Activated naive CD4-positive, alpha-beta T cell treated with anti-CD3 and anti-CD28 coated beads, Interleukin-2, amount 10 ng/mL, durations not matched to agents 7 days and 5 days (primary cell): ENCODE data around the gene C1orf116.

Experiments used
- CTCF ChIA-PET: fragments of 350-600 bp; sonication (Branson Sonifier 250); formaldehyde crosslinking; loops from one replicate; lab custom pipeline; 2021; ENCODE audit warnings: antibody characterized with exemption; lab: Charles Lee
- DNase-seq: peaks from one replicate; pipeline ENCODE4 v3.0.0-alpha.2; 2020
- H3K27ac Mint-ChIP-seq: one replicate; pipeline ENCODE4 v1.8.0; 2021; ENCODE audit warnings: mild to moderate bottlenecking, moderate library complexity, mixed read lengths
- H3K27me3 Mint-ChIP-seq: one replicate; pipeline ENCODE4 v1.8.0; 2021; ENCODE audit warnings: mild to moderate bottlenecking, mixed read lengths
- H3K36me3 Mint-ChIP-seq: one replicate; pipeline ENCODE4 v1.8.0; 2021; ENCODE audit warnings: mixed read lengths
- H3K4me1 Mint-ChIP-seq: one replicate; pipeline ENCODE4 v1.8.0; 2021; ENCODE audit warnings: mixed read lengths
- H3K4me3 Mint-ChIP-seq: one replicate; pipeline ENCODE4 v1.8.0; 2021; ENCODE audit warnings: mild to moderate bottlenecking, moderate library complexity, mixed read lengths
- H3K9me3 Mint-ChIP-seq: one replicate; pipeline ENCODE4 v1.8.0; 2021; ENCODE audit warnings: mixed read lengths

C1orf116 gene

DNA sequence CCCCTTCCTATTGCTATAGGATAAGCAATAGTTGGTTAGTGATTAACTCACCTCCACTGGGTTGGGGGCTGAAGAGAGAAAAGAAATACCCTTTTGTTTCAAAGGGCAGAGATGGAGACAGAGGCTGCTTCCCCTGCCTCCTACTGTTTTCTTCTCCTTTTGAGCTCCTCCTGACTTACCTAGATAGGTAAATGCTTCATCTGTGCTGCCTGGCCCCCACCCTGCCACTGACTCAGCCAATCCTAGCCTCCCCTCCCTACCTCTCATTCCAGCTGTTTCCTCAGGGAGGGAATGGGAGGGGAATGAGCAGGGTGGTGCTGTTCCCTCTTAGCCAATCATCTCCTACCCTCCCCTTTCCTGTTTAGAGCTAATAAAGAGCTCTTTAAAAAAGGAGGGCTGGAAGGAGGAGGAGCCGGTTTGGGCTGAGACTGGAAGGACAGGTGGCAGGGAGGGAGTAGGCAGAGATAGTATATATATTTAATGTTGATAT is at the start of gene C1orf116:
C1orf116 (minus strand) TSS at position 229 of the 490 bp plus-strand sequence. CDS start 5,158 bp downstream, outside the sequence.
- H3K36me3 Mint-ChIP-seq = no peaks in the 10 kb centered on the region
- no peak within 1 kb of the TSS for H3K27ac Mint-ChIP-seq
- H3K27me3 Mint-ChIP-seq = peaks cover 57% of the 10 kb centered on the region
- CTCF ChIA-PET = interaction anchor here (1.0 kb wide), 1 partner anchor 28 kb away, joined by 5 read pairs; no protein-coding TSS in a partner anchor
- H3K4me3 Mint-ChIP-seq = no peak within 1 kb of the TSS
- H3K9me3 Mint-ChIP-seq = no peaks in the 10 kb centered on the region
- DNase-seq = no peak
- peaks cover 2% of the 10 kb centered on the region for H3K4me1 Mint-ChIP-seq

DNA sequence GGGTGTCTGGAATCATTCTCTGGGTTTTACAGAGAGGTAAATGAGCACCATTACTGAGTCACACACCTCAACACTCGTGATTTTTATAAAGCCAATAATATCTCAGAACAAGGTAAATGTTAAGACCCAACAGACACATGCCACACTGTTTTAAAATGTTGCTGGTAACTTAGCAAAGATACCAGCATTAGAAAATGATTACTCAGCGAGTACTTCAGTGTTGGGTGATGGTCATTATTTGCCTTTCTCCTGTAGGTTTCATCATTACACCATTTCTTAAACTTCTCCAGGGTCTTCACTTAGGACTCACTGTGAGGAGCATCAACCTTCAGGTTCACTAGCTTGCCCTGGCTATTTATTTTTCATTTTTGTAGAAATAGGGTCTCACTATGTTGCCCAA is 49.2 kb upstream of the C1orf116 start:
- H3K27ac Mint-ChIP-seq = no peak overlapping the region
- H3K27me3 Mint-ChIP-seq = peaks cover 17% of the 10 kb centered on the region
- CTCF ChIA-PET = interaction anchor here (3.2 to 4.5 kb wide), 2 partner anchors 11 to 323 kb away, joined by 10 to 25 read pairs; no protein-coding TSS in a partner anchor
- no peaks in the 10 kb centered on the region for H3K9me3 Mint-ChIP-seq
- H3K4me1 Mint-ChIP-seq = peaks cover 17% of the 10 kb centered on the region
- no peak overlapping the region for H3K4me3 Mint-ChIP-seq
- DNase-seq = no peak
- no peaks in the 10 kb centered on the region for H3K36me3 Mint-ChIP-seq

DNA sequence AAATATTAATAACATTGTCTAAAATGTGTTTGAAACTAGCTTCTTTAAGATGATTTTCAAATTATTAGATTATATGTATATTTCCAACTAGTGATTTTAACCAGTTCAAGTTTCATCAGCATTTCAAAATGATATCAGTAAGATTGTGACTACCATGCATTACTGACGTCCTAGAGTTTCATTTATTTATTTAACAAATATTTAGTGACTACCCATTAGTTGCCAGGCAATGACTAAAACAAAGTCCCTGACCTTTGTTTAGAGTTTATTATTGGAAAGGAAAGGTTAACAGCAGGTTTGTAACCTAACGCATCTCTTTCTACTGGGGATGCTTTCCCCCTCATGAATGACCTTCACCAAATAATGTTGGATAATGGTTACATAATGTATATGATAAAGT is 48.5 kb upstream of the C1orf116 start:
- no peak overlapping the region for H3K27ac Mint-ChIP-seq
- peaks cover 16% of the 10 kb centered on the region for H3K27me3 Mint-ChIP-seq
- peaks cover 14% of the 10 kb centered on the region for H3K4me1 Mint-ChIP-seq
- no peaks in the 10 kb centered on the region for H3K36me3 Mint-ChIP-seq
- CTCF ChIA-PET = interaction anchor here (1.7 to 4.5 kb wide), 4 partner anchors 10 to 324 kb away, joined by 6 to 25 read pairs (median 15); no protein-coding TSS in a partner anchor
- DNase-seq = no peak
- H3K9me3 Mint-ChIP-seq = no peaks in the 10 kb centered on the region
- no peak overlapping the region for H3K4me3 Mint-ChIP-seq

DNA sequence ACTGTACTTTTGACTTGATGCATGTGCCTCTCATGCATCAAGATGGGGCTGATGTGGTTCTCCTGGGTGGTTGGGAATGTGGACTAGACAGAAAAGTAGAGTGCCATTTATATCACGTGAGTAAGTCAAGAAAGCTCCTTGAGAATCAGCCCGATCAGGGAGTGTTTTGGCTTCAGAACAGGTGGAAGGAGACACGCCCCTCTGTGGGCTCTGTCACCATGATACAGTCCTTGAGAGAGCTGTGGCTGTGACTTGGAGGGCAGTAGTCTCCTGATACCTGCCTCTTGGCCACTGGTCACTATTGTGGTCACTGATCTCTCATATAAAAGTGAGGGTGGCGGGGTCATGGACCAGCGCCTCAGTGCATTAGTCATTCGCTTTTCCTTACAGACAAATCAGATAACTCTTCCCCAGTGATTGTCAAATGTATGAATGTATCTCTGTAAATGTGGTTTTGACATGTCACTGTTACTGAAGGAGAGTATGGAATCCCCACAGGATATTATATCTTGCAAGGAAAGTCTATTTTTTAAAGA is 47.2 kb upstream of the C1orf116 start:
- peaks cover 8% of the 10 kb centered on the region for H3K4me1 Mint-ChIP-seq
- H3K36me3 Mint-ChIP-seq = no peaks in the 10 kb centered on the region
- H3K27ac Mint-ChIP-seq = no peak overlapping the region
- no peak for DNase-seq
- H3K27me3 Mint-ChIP-seq = peaks cover 15% of the 10 kb centered on the region
- H3K4me3 Mint-ChIP-seq = no peak overlapping the region
- CTCF ChIA-PET = interaction anchor here (0.6 to 4.5 kb wide), 11 partner anchors 9 to 452 kb away, joined by 3 to 25 read pairs (median 4); partner anchors contain the start of gene CD55
- no peaks in the 10 kb centered on the region for H3K9me3 Mint-ChIP-seq

DNA sequence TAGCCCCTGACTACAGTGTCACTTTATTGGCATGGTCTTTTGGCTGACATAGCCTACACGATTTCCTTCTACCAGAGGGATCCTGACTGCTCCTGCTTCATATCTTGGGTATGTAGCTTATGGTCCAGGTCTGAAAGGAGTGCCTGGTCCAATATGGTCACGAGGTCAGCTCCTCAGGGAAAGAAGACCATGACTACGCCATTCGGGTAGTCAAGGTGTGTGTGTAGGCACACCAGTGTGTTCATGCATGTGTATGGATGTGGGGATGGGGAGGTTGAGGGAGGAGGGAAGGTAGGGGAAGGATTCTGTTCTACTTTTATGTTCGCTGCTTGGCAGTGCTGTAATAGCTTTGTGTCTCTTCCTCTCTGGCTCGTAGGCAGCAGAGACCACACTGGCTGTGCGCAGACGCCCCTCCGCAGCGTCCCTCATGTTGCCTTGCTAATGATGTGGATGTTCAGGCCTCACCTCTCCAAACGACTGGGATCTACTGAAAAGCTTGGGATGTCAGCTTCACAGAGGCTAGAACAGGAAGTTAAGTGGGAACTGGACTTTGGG is 46.1 kb upstream of the C1orf116 start:
- CTCF ChIA-PET = interaction anchor here (0.9 to 4.5 kb wide), 8 partner anchors 8 to 326 kb away, joined by 3 to 25 read pairs (median 4); partner anchors contain the start of gene C4BPB
- H3K4me3 Mint-ChIP-seq = no peak overlapping the region
- no peaks in the 10 kb centered on the region for H3K9me3 Mint-ChIP-seq
- H3K36me3 Mint-ChIP-seq = no peaks in the 10 kb centered on the region
- peaks cover 3% of the 10 kb centered on the region for H3K4me1 Mint-ChIP-seq
- H3K27ac Mint-ChIP-seq = no peak overlapping the region
- peaks cover 16% of the 10 kb centered on the region for H3K27me3 Mint-ChIP-seq
- no peak for DNase-seq

DNA sequence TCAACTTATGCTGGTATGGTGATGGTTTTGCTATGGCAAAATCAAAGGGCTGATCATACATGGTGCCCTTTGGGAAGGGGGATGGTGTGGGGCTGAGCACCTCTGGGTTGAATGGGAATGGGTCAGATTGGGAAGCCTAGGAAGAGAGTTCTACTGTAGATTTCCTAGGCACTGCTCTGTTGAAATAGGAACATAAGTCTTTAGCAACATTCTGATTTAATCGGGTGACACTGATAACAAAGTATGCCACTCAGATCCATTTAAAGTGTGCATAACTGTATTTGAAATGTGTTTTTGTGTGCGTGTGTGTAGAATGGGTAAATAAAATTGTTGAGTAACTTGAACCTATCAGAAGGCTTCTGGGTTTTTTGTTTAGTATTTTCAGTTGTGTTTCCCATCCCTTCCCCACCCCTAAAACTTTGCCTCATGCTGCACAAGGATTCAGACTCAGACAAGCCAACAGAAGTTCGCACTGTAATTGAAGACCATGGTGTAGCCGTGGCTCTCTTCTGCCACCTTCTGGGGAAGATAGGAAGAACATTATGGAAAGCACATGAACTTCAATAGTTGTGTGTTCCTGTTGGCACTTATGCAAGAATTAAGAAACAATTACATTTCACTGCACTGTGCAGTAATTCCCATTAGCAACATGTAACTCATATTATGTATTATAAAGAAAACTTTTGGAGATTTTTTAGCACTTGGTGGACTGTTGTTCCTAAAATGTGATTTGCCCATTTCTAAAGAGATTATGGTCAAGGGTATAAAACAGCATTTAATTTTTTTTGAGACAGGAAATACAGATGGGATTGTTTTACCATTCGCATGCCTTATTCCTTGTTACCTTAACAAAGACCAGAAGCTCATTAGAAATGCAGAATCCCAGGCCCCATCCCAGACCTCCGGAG is 45.2 kb upstream of the C1orf116 start:
- peaks cover 5% of the 10 kb centered on the region for H3K4me1 Mint-ChIP-seq
- no peaks in the 10 kb centered on the region for H3K9me3 Mint-ChIP-seq
- DNase-seq = peak; percentile 78
- CTCF ChIA-PET = interaction anchor here (0.6 to 4.5 kb wide), 9 partner anchors 11 to 327 kb away, joined by 3 to 25 read pairs (median 5); partner anchors contain the start of genes C4BPB and PFKFB2
- peaks cover 2% of the 10 kb centered on the region for H3K36me3 Mint-ChIP-seq
- no peak overlapping the region for H3K4me3 Mint-ChIP-seq
- H3K27me3 Mint-ChIP-seq = peaks cover 15% of the 10 kb centered on the region
- H3K27ac Mint-ChIP-seq = no peak overlapping the region

DNA sequence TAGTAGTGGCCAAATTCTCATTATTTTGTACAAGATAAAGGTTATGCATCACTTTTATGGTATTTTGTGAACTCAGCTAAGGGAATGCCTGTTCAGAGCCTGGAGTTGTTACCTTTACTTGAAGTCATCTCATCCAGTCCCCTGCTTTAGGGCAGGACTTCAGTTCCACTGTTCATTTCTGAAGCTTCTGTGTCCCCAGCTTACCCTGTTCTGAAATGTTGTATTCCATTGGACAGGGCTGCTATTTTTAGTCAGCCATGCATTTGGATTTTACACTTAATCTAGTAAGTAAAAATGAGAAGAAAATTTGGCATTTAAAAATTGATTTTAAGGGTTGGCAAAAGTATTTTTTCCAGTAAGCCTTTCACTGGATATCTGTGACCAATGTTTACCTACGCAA is 44.5 kb upstream of the C1orf116 start:
- no peaks in the 10 kb centered on the region for H3K9me3 Mint-ChIP-seq
- H3K27ac Mint-ChIP-seq = no peak overlapping the region
- DNase-seq = no peak
- peaks cover 12% of the 10 kb centered on the region for H3K4me1 Mint-ChIP-seq
- H3K4me3 Mint-ChIP-seq = no peak overlapping the region
- peaks cover 2% of the 10 kb centered on the region for H3K36me3 Mint-ChIP-seq
- peaks cover 18% of the 10 kb centered on the region for H3K27me3 Mint-ChIP-seq
- CTCF ChIA-PET = interaction anchor here (0.6 to 2.6 kb wide), 8 partner anchors 17 to 168 kb away, joined by 3 to 12 read pairs (median 4); partner anchors contain the start of gene PFKFB2

DNA sequence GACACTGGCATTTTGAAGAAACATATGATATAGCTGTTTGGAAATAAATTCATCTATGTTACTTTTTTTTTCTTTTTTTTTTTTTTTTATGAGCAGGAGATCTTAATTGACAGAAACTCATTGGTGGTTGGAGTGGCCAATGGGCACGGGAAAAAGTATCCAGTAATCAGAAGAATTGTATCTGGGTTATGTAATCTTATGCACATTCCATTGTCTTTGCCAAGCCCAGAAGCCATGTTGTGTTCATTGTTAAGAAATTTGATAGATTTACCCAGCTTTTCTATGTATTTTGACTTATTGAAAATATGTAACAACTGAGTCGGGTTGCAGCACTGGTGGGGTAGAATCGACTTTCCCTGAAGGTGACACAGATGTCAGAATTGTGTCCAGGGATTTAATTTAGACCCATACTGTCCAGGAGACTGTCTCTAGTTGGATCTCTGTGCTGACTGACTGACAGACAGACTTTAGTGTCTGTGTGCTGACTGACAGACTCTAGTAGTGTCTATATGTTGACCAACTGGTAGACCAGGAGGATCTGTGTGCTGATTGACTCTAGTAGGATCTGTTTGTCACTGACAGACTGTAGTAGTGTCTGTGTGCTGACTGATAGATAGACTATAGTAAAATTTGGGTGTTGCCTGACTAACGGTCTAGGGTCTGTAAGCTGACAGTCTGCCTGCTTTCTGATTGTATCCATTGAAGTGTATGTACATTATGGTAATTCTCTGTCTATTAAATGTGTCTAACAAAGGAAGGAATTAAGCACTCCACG is 43.8 kb upstream of the C1orf116 start:
- H3K27ac Mint-ChIP-seq = no peak overlapping the region
- peaks cover 18% of the 10 kb centered on the region for H3K4me1 Mint-ChIP-seq
- H3K9me3 Mint-ChIP-seq = no peaks in the 10 kb centered on the region
- CTCF ChIA-PET = interaction anchor here (0.8 to 2.6 kb wide), 9 partner anchors 8 to 141 kb away, joined by 3 to 14 read pairs (median 4); partner anchors contain the start of gene PFKFB2
- H3K27me3 Mint-ChIP-seq = peaks cover 18% of the 10 kb centered on the region
- no peak for DNase-seq
- H3K36me3 Mint-ChIP-seq = peaks cover 2% of the 10 kb centered on the region
- H3K4me3 Mint-ChIP-seq = no peak overlapping the region

DNA sequence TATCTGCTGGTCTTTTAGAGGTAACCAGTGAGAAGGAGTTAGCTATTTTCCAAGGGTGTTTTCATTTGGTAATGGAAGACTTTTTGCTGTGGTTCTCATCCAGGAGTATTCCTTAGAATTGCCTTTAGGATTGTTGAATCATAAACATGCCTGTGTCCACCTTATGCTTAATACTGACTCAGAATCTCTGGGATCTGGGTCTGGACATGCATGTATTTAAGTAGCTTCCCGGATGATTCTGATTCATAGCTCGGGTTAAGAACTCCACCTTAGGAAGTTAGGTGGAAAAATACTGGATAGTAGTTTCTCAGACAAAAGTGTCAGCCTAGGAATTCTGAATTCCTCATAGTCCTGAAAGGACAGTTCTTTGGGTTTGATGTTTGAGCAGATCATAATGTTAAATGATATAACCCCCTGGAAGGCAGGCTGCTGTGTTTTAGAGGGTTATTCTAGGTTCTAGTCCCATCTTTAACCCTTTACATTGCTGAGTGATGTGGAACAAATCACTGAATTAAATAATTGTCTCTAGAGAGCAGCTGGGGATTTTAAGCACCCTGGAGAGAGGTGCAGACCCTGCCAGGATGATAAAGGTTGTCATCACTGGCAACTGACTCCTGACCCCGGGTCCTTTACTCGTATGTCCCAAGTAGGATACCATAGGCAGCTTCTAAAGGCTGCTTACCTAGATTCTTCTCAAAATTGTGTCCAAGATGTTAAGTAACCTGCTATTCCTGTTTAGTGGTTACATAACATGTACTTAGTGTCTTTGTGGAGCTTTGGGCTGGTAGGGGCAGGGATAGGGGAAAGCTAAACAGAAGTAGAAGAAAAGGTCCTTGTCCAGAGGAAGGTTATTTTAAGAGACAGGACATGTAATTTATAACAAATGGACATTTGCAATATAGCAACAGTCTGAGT is 41.6 kb upstream of the C1orf116 start:
- Mint-ChIP-seq H3K27ac (no peak overlapping the region), H3K4me3 (no peak overlapping the region), H3K27me3 (peaks cover 12% of the 10 kb centered on the region), H3K4me1 (peaks cover 40% of the 10 kb centered on the region), H3K9me3 (no peaks in the 10 kb centered on the region), H3K36me3 (peaks cover 5% of the 10 kb centered on the region)
- DNase-seq = no peak
- CTCF ChIA-PET = interaction anchor here (1.1 to 2.6 kb wide), 5 partner anchors 10 to 331 kb away, joined by 3 to 14 read pairs (median 6); no protein-coding TSS in a partner anchor

DNA sequence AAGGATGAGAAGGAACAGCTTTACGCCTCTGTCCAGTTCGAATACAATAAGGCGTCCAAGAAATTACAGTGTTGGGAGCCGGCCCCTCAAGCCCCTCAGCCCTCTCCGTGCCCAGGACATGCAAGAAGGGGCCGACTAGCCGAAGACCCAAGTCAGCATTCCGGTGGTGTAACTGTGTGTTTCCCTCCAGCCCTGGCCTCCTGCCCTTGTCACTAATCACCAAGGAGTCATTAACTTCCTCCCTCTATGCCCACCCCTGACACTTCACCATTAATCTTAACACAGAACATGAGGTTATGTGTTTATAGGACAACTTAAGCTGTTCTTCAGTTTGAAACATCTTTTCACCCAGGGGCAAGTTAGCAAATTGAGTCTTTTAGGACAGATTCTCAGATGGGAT is 39.7 kb upstream of the C1orf116 start:
- Mint-ChIP-seq H3K27ac (no peak overlapping the region), H3K9me3 (no peaks in the 10 kb centered on the region), H3K4me3 (no peak overlapping the region), H3K4me1 (peaks cover 46% of the 10 kb centered on the region), H3K27me3 (peaks cover 12% of the 10 kb centered on the region), H3K36me3 (peaks cover 8% of the 10 kb centered on the region)
- no peak for DNase-seq
- CTCF ChIA-PET = interaction anchor here (0.6 to 2.1 kb wide), 3 partner anchors 12 to 26 kb away, joined by 3 to 8 read pairs (median 6); no protein-coding TSS in a partner anchor

DNA sequence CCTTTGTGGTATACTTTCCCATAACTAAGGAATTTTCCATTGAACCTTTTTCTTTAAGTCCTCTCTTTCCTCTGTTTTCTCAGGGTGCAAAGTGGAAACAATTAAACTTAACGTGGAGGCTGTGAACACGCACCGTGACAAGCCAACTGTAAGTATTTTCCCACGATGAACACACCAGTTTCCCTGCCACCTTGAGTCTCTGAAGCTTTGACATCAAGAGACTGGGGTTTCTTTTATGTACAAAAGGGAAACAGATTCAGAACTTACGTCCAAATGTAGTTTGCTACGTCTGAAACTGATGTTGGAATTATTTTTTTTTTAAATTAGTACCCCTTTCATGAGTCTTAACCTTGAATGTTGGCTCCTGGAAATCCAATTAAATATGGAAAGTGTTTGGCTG is 38.9 kb upstream of the C1orf116 start:
- peaks cover 46% of the 10 kb centered on the region for H3K4me1 Mint-ChIP-seq
- H3K36me3 Mint-ChIP-seq = peaks cover 8% of the 10 kb centered on the region
- no peak overlapping the region for H3K4me3 Mint-ChIP-seq
- H3K27me3 Mint-ChIP-seq = peaks cover 12% of the 10 kb centered on the region
- CTCF ChIA-PET = interaction anchor here (0.7 to 4.5 kb wide), 6 partner anchors 9 to 25 kb away, joined by 3 to 17 read pairs (median 9); partner anchors contain the start of genes PFKFB2 and YOD1
- no peak for DNase-seq
- H3K9me3 Mint-ChIP-seq = no peaks in the 10 kb centered on the region
- H3K27ac Mint-ChIP-seq = peak overlapping the region; percentile 81

DNA sequence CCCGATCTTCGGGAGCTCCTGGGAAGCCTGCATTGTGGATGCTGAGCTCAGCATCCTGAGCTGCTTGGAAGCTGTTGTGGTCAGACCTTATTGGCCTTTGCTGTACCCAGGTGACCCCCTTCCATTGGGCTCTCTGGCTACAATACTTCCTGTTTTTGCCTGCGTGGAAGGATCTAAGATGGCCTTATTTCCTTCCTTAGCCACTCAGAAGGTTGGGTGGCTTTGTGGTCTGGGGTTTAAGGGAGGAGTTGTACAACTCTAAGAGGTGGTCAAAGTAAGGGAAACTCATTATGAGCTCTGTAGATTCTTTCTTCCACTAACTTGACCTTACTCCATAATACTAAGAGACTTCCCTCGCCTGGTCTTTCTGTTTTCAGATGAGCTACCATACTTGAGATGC is 38.3 kb upstream of the C1orf116 start:
- H3K4me1 Mint-ChIP-seq = peaks cover 46% of the 10 kb centered on the region
- peaks cover 8% of the 10 kb centered on the region for H3K36me3 Mint-ChIP-seq
- peak overlapping the region; percentile 4 for H3K4me3 Mint-ChIP-seq
- DNase-seq = peak; percentile 48
- H3K27me3 Mint-ChIP-seq = peaks cover 12% of the 10 kb centered on the region
- no peaks in the 10 kb centered on the region for H3K9me3 Mint-ChIP-seq
- CTCF ChIA-PET = interaction anchor here (0.7 to 4.5 kb wide), 7 partner anchors 10 to 24 kb away, joined by 3 to 17 read pairs (median 8); partner anchors contain the start of genes PFKFB2 and YOD1
- H3K27ac Mint-ChIP-seq = peak overlapping the region; percentile 81
